H1 (cell line): ENCODE data around the gene PLK3. TPM values are rescaled to one million over a fixed set of nuclear protein-coding genes. Genes with fewer than 3 reads are reported as not detected.

ENCODE experiments used
- CTCF ChIA-PET: fragments of 300-600 bp; sonication (Branson Sonifier 250); formaldehyde crosslinking; loops from one replicate; lab custom pipeline; 2021; ENCODE audit not compliant: partially characterized antibody; lab: Charles Lee
- POLR2A ChIA-PET: fragments of 300-600 bp; sonication (Branson Sonifier 250); formaldehyde crosslinking; loops from one replicate; lab custom pipeline; 2021; ENCODE audit warnings: inconsistent platforms; ENCODE audit not compliant: partially characterized antibody; lab: Charles Lee
- DNase-seq, 2 experiments: peaks; one replicate each; pipeline versions ENCODE4 v3.0.0 to v3.0.0-alpha.2; 2010 to 2022; ENCODE audit warnings: low spot score in 2 of 2, low read depth in 1 of 2, mixed read lengths in 1 of 2
- FAIRE-seq: peaks from 2 replicates; lab custom pipeline; 2011; peaks lifted over from hg19 to GRCh38; lab: Jason Lieb, UNC
- H2AFZ ChIP-seq: 2 replicates; pipeline ENCODE4 v1.8.1; 2012; ENCODE audit warnings: low read length, inconsistent platforms
- H2AK5ac ChIP-seq: 2 replicates; pipeline ENCODE4 v1.6.1; 2013; ENCODE audit warnings: low read depth, low read length
- H2BK120ac ChIP-seq: replicated peaks from 2 replicates; pipeline ENCODE3; 2013; ENCODE audit warnings: low read depth, low read length, inconsistent platforms
- H2BK12ac ChIP-seq: 2 replicates; pipeline ENCODE4 v1.6.1; 2013; ENCODE audit warnings: low read depth, low read length
- H2BK15ac ChIP-seq: 2 replicates; pipeline ENCODE4 v1.6.1; 2013; ENCODE audit warnings: low read length
- H2BK20ac ChIP-seq: 2 replicates; pipeline ENCODE4 v1.6.1; 2013; ENCODE audit warnings: low read length
- H2BK5ac ChIP-seq: 2 replicates; pipeline ENCODE4 v1.6.1; 2013; ENCODE audit warnings: low read depth, low read length
- H3K14ac ChIP-seq: 2 replicates; pipeline ENCODE4 v1.6.1; 2013; ENCODE audit warnings: inconsistent platforms; ENCODE audit not compliant: insufficient read length
- H3K18ac ChIP-seq: 2 replicates; pipeline ENCODE4 v1.6.1; 2013; ENCODE audit warnings: low read length; ENCODE audit errors: extremely low read depth
- H3K23ac ChIP-seq: 2 replicates; pipeline ENCODE4 v1.6.1; 2013; ENCODE audit warnings: inconsistent platforms; ENCODE audit not compliant: insufficient read length
- H3K23me2 ChIP-seq: 2 replicates; pipeline ENCODE4 v1.6.1; 2013; ENCODE audit warnings: low read depth, low read length
- H3K27ac ChIP-seq: 2 replicates; pipeline ENCODE4 v1.6.1; 2011; ENCODE audit warnings: low read depth, low read length, inconsistent platforms
- H3K27me3 ChIP-seq, 4 experiments: replicated peaks in 1 of 4; 1 replicate in 1 of 4; 2 replicates in 3 of 4; pipeline versions ENCODE4 v1.6.1 to v1.8.1; 2011 to 2013; ENCODE audit warnings: low read length in 3 of 4, mild to moderate bottlenecking in 3 of 4, inconsistent platforms in 2 of 4, mixed read lengths in 2 of 4, moderate library complexity in 1 of 4; ENCODE audit not compliant: control insufficient read depth in 3 of 4, insufficient read depth in 3 of 4; ENCODE audit errors: extremely low read depth in 1 of 4
- H3K36me3 ChIP-seq, 4 experiments: 2 replicates each; pipeline versions ENCODE4 v1.6.1 to v1.8.1; 2011 to 2013; ENCODE audit warnings: mild to moderate bottlenecking in 4 of 4, low read length in 3 of 4, moderate library complexity in 2 of 4, control low read depth in 1 of 4, inconsistent platforms in 1 of 4; ENCODE audit not compliant: insufficient read depth in 4 of 4, control insufficient read depth in 2 of 4
- H3K4ac ChIP-seq: replicated peaks from 2 replicates; pipeline ENCODE3; 2013; ENCODE audit warnings: low read length, low read depth, mixed read lengths, inconsistent platforms; ENCODE audit not compliant: insufficient read length
- H3K4me1 ChIP-seq, 4 experiments: replicated peaks in 1 of 4; 1 replicate in 1 of 4; 2 replicates in 3 of 4; pipeline versions ENCODE4 v1.6.1 to v1.8.1; 2011 to 2013; ENCODE audit warnings: low read length in 3 of 4, inconsistent platforms in 2 of 4, mixed read lengths in 1 of 4; ENCODE audit not compliant: insufficient read depth in 4 of 4, control insufficient read depth in 3 of 4
- H3K4me2 ChIP-seq, 2 experiments: 2 replicates each; pipeline versions ENCODE4 v1.6.1 to v1.8.1; 2011 to 2013; ENCODE audit warnings: low read depth in 2 of 2, low read length in 2 of 2, control low read depth in 1 of 2, inconsistent platforms in 1 of 2, mild to moderate bottlenecking in 1 of 2; ENCODE audit not compliant: insufficient read depth in 1 of 2
- H3K4me3 ChIP-seq, 4 experiments: fragments of 200-600, 300-600 bp in 1 of 4; sonication (generic), shearing (Covaris generic), sonication (Bioruptor Twin) in 1 of 4; 2 replicates each; pipeline versions ENCODE4 v1.5.1 to v1.8.1; 2011 to 2016; ENCODE audit warnings: low read length in 4 of 4, low read depth in 3 of 4, control low read depth in 2 of 4, inconsistent platforms in 2 of 4, mild to moderate bottlenecking in 2 of 4, mixed read lengths in 1 of 4, moderate library complexity in 1 of 4; ENCODE audit not compliant: insufficient read depth in 2 of 4; ENCODE audit errors: extremely low read depth in 1 of 4
- H3K56ac ChIP-seq: replicated peaks from 2 replicates; pipeline ENCODE3; 2013; ENCODE audit warnings: low read depth, mild to moderate bottlenecking, mixed read lengths, low read length, inconsistent platforms; ENCODE audit not compliant: insufficient read length
- H3K79me1 ChIP-seq: 2 replicates; pipeline ENCODE4 v1.6.1; 2013; ENCODE audit warnings: low read depth, low read length, control low read depth
- H3K79me2 ChIP-seq, 2 experiments: 2 replicates each; pipeline versions ENCODE4 v1.6.1 to v1.8.1; 2012 to 2013; ENCODE audit warnings: low read length in 2 of 2, mild to moderate bottlenecking in 2 of 2, inconsistent platforms in 1 of 2; ENCODE audit not compliant: insufficient read depth in 2 of 2, control insufficient read depth in 1 of 2
- H3K9ac ChIP-seq, 4 experiments: replicated peaks in 1 of 4; 1 replicate in 1 of 4; 2 replicates in 3 of 4; pipeline versions ENCODE4 v1.6.1 to v1.8.1; 2011 to 2013; ENCODE audit warnings: low read depth in 3 of 4, low read length in 3 of 4, control low read depth in 2 of 4, mild to moderate bottlenecking in 2 of 4, moderate library complexity in 2 of 4, inconsistent platforms in 1 of 4; ENCODE audit errors: extremely low read depth in 1 of 4
- H3K9me3 ChIP-seq, 2 experiments: 2 replicates each; pipeline versions ENCODE4 v1.6.1 to v1.8.1; 2012 to 2013; ENCODE audit warnings: mild to moderate bottlenecking in 2 of 2, moderate library complexity in 2 of 2, control low read depth in 1 of 2, inconsistent platforms in 1 of 2, low read depth in 1 of 2, low read length in 1 of 2, mixed read lengths in 1 of 2; ENCODE audit not compliant: insufficient read depth in 2 of 2
- H4K20me1 ChIP-seq, 2 experiments: replicated peaks in 1 of 2; 2 replicates each; pipeline versions ENCODE3 to v1.8.1; 2011 to 2013; ENCODE audit warnings: inconsistent platforms in 2 of 2, low read length in 2 of 2, mild to moderate bottlenecking in 1 of 2; ENCODE audit not compliant: insufficient read depth in 2 of 2, control insufficient read depth in 1 of 2
- H4K5ac ChIP-seq: 2 replicates; pipeline ENCODE4 v1.6.1; 2013; ENCODE audit warnings: low read length, low read depth, mixed read lengths, inconsistent platforms; ENCODE audit not compliant: insufficient read length
- H4K8ac ChIP-seq: 2 replicates; pipeline ENCODE4 v1.8.0; 2013; ENCODE audit warnings: mild to moderate bottlenecking, moderate library complexity, low read length, inconsistent platforms; ENCODE audit not compliant: insufficient read depth; ENCODE audit errors: extremely low read depth
- H4K91ac ChIP-seq: replicated peaks from 2 replicates; pipeline ENCODE3; 2013; ENCODE audit warnings: low read length, mixed read lengths, inconsistent platforms; ENCODE audit not compliant: insufficient read length
- HDAC6 ChIP-seq: IDR thresholded peaks from one replicate; pipeline ENCODE4 v1.7.1; 2012; ENCODE audit warnings: low read depth, mild to moderate bottlenecking, inconsistent platforms, low read length, moderate library complexity
- SUZ12 ChIP-seq: fragments of 200-600 bp; sonication (generic); IDR thresholded peaks from 2 replicates; pipeline ENCODE4 v1.6.1; 2012; ENCODE audit warnings: mild to moderate bottlenecking, inconsistent platforms, low read length, moderate library complexity, mixed read lengths
- WGBS, 2 experiments: shearing (Covaris generic) in 1 of 2; methylation state at CpG; one replicate each; pipeline versions ENCODE4 v1.1.6 to v1.1.7; 2013 to 2015; ENCODE audit warnings: low lambda C conversion rate in 2 of 2, mixed read lengths in 2 of 2, inconsistent platforms in 1 of 2, low coverage in 1 of 2, missing lambda C conversion rate in 1 of 2; ENCODE audit not compliant: insufficient replicate concordance in 2 of 2, insufficient coverage in 1 of 2, insufficient read length in 1 of 2; ENCODE audit errors: extremely low coverage in 1 of 2, missing lambda C conversion rate in 1 of 2; 5-methylcytosine and 5-hydroxymethylcytosine counted together
- polyA plus RNA-seq, 7 experiments: library from polyadenylated mRNA; depleted of rRNA in 3 of 7; stranded (reverse) in 5 of 7; unstranded in 2 of 7; fragments of >200 nt in 5 of 7; fragments of 200-250 nt in 2 of 7; gene quantifications; 1 replicate in 5 of 7; 2 replicates in 1 of 7; 4 replicates in 1 of 7; pipeline versions ENCODE4 v1.2.1 to v1.2.3, GENCODE V29; 2011 to 2013; ENCODE audit warnings: missing spikeins in 2 of 7, mixed read lengths in 2 of 7
- total RNA-seq: library from RNA; stranded (reverse); fragmentation: NEBNext Ultra II Directional; extraction: Animal tissue kit (Norgen Biotek cat#: 25700); gene quantifications from 2 replicates; pipeline ENCODE4 v1.2.1, GENCODE V29; 2021

Gene PLK3
- total and polyA plus RNA-seq, 2 of the 8 experiments (the other 6 are each of a cell fraction or from before 2014, with no cell fraction given): 7.9 to 12.3 TPM

- H2BK12ac ChIP-seq: no peak overlapping the region
- CTCF ChIA-PET: interaction anchor here (0.5 to 5.9 kb wide), 10 partner anchors 7 to 1715 kb away, joined by 3 to 36 read pairs (median 4); partner anchors contain the start of genes BEST4, BTBD19, HECTD3 and PTCH2
- WGBS, 2 experiments: 95% methylated on average over 15 of the region's 15 CpGs; no CpG with 5 or more reads in 1 of the 2 experiments
Measured at GRCh38 chr1:44828841-44829440, 28.8 kb downstream of the PLK3 start.

More at GRCh38 chr1:44828841-44829440, 28.8 kb downstream of the PLK3 start:
- Histone ChIP-seq H3K4me1 (peaks cover 0 to 12% (median 4%) of the 10 kb centered on the region in 4 experiments; a peak in 6 of 7 replicates), H3K79me1 (no peaks in the 10 kb centered on the region), H3K18ac (no peak overlapping the region), H3K4ac (no peak overlapping the region), H3K23ac (no peak overlapping the region), H2BK15ac (0 out of 2 replicates have a peak overlapping the region, but pooled peaks have one; percentile 40), H3K9me3 (no peaks in the 10 kb centered on the region), H3K14ac (no peak overlapping the region), H3K56ac (no peak overlapping the region), H3K27ac (no peak overlapping the region), H2BK120ac (no peak overlapping the region), H3K36me3 (no peaks in the 10 kb centered on the region), H3K23me2 (no peaks in the 10 kb centered on the region), H3K4me2 (no peak overlapping the region), H2BK20ac (no peak overlapping the region), H3K27me3 (no peaks in the 10 kb centered on the region), H4K5ac (no peak overlapping the region), H2AK5ac (no peak overlapping the region), H3K4me3 (no peak overlapping the region), H3K9ac (no peak overlapping the region; a peak in 1 of 7 replicates), H4K91ac (no peak overlapping the region), H4K20me1 (no peaks in the 10 kb centered on the region), H4K8ac (peak overlapping the region; percentile 80; the same call in 1 of the 2 replicates), H3K79me2 (no peaks in the 10 kb centered on the region), H2BK5ac (peak overlapping the region; percentile 22; the same call in 1 of the 2 replicates), H2AFZ (no peak overlapping the region)
- POLR2A ChIA-PET: interaction anchor here (0.8 to 7.7 kb wide), 8 partner anchors 9 to 183 kb away, joined by 3 to 128 read pairs (median 6); partner anchors contain the start of genes BTBD19, HECTD3, PTCH2 and RPS8
- DNase-seq (no peak), FAIRE-seq (no peak)
- TF ChIP-seq SUZ12 (no peak), HDAC6 (no peak)
